ENCODE data around the gene MMP20.
"Not testable (repeated sequence)": the region's sequence is repeated elsewhere in the genome, so short reads cannot be mapped to it uniquely, and the experiment has no call there.

Gene MMP20

GRCh38 chr11:102625177-102625576, at the start of gene MMP20:
MMP20 (minus strand) TSS chr11:102625332; CDS start chr11:102625319, 13 bp downstream.
- no peak for DNase-seq

- DNase-seq, result no peak
Observed at GRCh38 chr11:102669664-102670063, 44.5 kb upstream of the MMP20 start.

GRCh38 chr11:102666331-102666957, 41.3 kb upstream of the MMP20 start:
- no peak for DNase-seq

- no peak for DNase-seq
Observed at GRCh38 chr11:102664001-102664752, 39.0 kb upstream of the MMP20 start.

- no peak for DNase-seq
Observed at GRCh38 chr11:102662607-102663006, 37.5 kb upstream of the MMP20 start.

GRCh38 chr11:102661040-102661439, 35.9 kb upstream of the MMP20 start:
- no peak for DNase-seq

- no peak for DNase-seq
Observed at GRCh38 chr11:102656528-102656927, 31.4 kb upstream of the MMP20 start.

- DNase-seq, result no peak
Observed at GRCh38 chr11:102655547-102655946, 30.4 kb upstream of the MMP20 start.

GRCh38 chr11:102654761-102655160, 29.6 kb upstream of the MMP20 start:
- no peak for DNase-seq

- no peak for DNase-seq
Observed at GRCh38 chr11:102653744-102654291, 28.7 kb upstream of the MMP20 start.

GRCh38 chr11:102647430-102647829, 22.3 kb upstream of the MMP20 start:
- no peak for DNase-seq

- DNase-seq, result no peak
Observed at GRCh38 chr11:102643941-102644340, 18.8 kb upstream of the MMP20 start.

GRCh38 chr11:102640946-102641345, 15.8 kb upstream of the MMP20 start:
- no peak for DNase-seq

- DNase-seq, result no peak
Observed at GRCh38 chr11:102639656-102640055, 14.5 kb upstream of the MMP20 start.

GRCh38 chr11:102637731-102638130, 12.6 kb upstream of the MMP20 start:
- no peak for DNase-seq

- no peak for DNase-seq
Observed at GRCh38 chr11:102633385-102634026, 8.4 kb upstream of the MMP20 start.

GRCh38 chr11:102632026-102632425, 6.9 kb upstream of the MMP20 start:
- no peak for DNase-seq

GRCh38 chr11:102630598-102631448, 5.7 kb upstream of the MMP20 start:
- DNase-seq, result no peak

GRCh38 chr11:102629908-102630307, 4.8 kb upstream of the MMP20 start:
- DNase-seq, result not testable (repeated sequence)

- no peak for DNase-seq
Observed at GRCh38 chr11:102626676-102627075, 1.5 kb upstream of the MMP20 start.

GRCh38 chr11:102623998-102624397, 1.1 kb downstream of the MMP20 start:
- no peak for DNase-seq

GRCh38 chr11:102623128-102623527, 2.0 kb downstream of the MMP20 start:
- DNase-seq, result no peak

- no peak for DNase-seq
Observed at GRCh38 chr11:102622258-102622657, 2.9 kb downstream of the MMP20 start.

Measured in activated CD8-positive, alpha-beta memory T cell treated with anti-CD3 and anti-CD28 coated beads, Interleukin-2, amount 50 U/mL, for 48 hours (primary cell).